Neutrophil (primary cell): ENCODE results near the gene CBLB.

ENCODE experiments used
- H3K27ac ChIP-seq: fragments of 200-600 bp; sonication (generic); 2 replicates; pipeline ENCODE4 v1.5.1; 2016; ENCODE audit warnings: mild to moderate bottlenecking, moderate library complexity
- H3K27me3 ChIP-seq: fragments of 200-600 bp; sonication (generic); 2 replicates; pipeline ENCODE4 v1.6.0; 2016; ENCODE audit warnings: mild to moderate bottlenecking
- H3K36me3 ChIP-seq: fragments of 200-600 bp; sonication (generic); 2 replicates; pipeline ENCODE4 v1.5.1; 2017
- H3K4me1 ChIP-seq, 2 experiments: fragments of 200-600 bp in 1 of 2; sonication (generic) in 1 of 2; 1 replicate in 1 of 2; 2 replicates in 1 of 2; pipeline versions ENCODE4 v1.5.1 to v1.6.1; 2013 to 2016; ENCODE audit warnings: low read depth in 1 of 2, low read length in 1 of 2, mild to moderate bottlenecking in 1 of 2, moderate library complexity in 1 of 2; ENCODE audit not compliant: control insufficient read depth in 1 of 2, insufficient read depth in 1 of 2
- H3K4me3 ChIP-seq, 2 experiments: fragments of 200-600 bp in 1 of 2; sonication (generic) in 1 of 2; 1 replicate in 1 of 2; 2 replicates in 1 of 2; pipeline ENCODE4 v1.5.1; 2013 to 2016; ENCODE audit warnings: low read depth in 1 of 2, low read length in 1 of 2, mild to moderate bottlenecking in 1 of 2, moderate library complexity in 1 of 2
- H3K9me3 ChIP-seq: fragments of 200-600 bp; sonication (generic); 2 replicates; pipeline ENCODE4 v1.5.1; 2016
- TF ChIP-seq, protein P1 (sequence below): fragments of 200-600 bp; sonication (generic); IDR thresholded peaks from 2 replicates; pipeline ENCODE4 v1.5.1; 2016; ENCODE audit warnings: antibody characterized with exemption

The CBLB gene

DNA sequence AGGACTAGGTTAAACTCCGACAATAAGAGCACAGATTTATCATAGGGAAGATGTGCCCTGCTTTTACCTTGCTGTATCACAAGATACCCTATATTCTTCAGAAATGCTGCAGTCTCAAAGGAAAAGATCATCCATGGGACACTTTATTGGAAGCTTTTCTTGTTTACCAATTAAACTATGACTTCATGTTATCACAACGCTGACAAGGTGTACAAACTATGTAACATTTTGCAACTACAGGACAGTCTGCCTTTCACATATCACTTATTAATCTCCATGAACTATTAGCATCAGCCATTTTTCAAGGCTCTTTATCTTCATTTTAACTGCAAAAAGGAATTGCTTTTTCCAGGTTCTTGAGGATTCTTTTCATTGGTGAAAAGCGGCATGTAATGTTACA is 34.0 kb downstream of the CBLB start:
- Histone ChIP-seq H3K4me3 (no peak overlapping the region), H3K9me3 (no peaks in the 10 kb centered on the region), H3K4me1 (no peaks in the 10 kb centered on the region), H3K36me3 (no peaks in the 10 kb centered on the region), H3K27me3 (no peaks in the 10 kb centered on the region), H3K27ac (no peak overlapping the region)
- TF ChIP-seq, protein P1, sequence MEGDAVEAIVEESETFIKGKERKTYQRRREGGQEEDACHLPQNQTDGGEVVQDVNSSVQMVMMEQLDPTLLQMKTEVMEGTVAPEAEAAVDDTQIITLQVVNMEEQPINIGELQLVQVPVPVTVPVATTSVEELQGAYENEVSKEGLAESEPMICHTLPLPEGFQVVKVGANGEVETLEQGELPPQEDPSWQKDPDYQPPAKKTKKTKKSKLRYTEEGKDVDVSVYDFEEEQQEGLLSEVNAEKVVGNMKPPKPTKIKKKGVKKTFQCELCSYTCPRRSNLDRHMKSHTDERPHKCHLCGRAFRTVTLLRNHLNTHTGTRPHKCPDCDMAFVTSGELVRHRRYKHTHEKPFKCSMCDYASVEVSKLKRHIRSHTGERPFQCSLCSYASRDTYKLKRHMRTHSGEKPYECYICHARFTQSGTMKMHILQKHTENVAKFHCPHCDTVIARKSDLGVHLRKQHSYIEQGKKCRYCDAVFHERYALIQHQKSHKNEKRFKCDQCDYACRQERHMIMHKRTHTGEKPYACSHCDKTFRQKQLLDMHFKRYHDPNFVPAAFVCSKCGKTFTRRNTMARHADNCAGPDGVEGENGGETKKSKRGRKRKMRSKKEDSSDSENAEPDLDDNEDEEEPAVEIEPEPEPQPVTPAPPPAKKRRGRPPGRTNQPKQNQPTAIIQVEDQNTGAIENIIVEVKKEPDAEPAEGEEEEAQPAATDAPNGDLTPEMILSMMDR = no peak

DNA sequence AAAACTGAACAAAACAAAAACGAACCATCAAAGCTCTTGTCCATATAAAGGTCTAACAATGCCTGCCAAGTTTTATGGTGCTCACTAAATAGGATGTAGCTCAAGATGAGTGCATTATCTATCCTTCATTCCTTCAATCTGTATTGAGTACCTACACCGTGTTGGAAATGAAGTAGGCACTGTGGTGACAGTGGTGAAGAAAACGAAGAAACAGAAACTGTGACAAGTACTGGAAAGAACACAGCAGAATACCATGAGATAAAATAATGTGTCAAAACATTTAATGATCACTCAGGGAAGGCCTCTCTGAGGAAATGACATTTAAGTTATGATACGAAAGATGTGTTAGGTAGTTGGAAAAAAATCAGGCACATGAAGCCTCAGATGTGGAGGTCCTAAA is 36.2 kb downstream of the CBLB start:
- H3K4me1 ChIP-seq = no peaks in the 10 kb centered on the region
- no peaks in the 10 kb centered on the region for H3K36me3 ChIP-seq
- no peak overlapping the region for H3K27ac ChIP-seq
- TF ChIP-seq, protein P1 = no peak
- no peaks in the 10 kb centered on the region for H3K9me3 ChIP-seq
- H3K4me3 ChIP-seq = no peak overlapping the region
- H3K27me3 ChIP-seq = no peaks in the 10 kb centered on the region

DNA sequence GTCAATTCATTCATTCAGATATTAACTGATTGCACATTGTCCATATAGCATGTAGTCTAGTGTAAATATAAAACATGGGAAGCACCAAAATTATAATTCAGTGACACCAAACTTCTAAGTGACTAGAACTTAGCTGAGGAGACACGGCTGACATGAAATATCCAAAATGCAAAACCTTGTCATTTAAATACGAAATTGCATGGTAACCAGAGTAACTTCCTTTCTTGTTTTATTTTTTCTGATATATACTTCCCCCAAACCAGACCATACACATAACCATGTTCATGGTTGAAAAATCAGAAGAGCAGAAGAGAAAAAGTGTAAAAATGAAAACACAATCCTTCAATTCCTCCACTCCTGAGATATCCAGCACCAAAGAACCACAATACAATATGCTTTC is 38.0 kb downstream of the CBLB start:
- Histone ChIP-seq H3K4me3 (no peak overlapping the region), H3K36me3 (no peaks in the 10 kb centered on the region), H3K27me3 (no peaks in the 10 kb centered on the region), H3K4me1 (no peaks in the 10 kb centered on the region), H3K9me3 (no peaks in the 10 kb centered on the region), H3K27ac (no peak overlapping the region)
- TF ChIP-seq, protein P1 = no peak

DNA sequence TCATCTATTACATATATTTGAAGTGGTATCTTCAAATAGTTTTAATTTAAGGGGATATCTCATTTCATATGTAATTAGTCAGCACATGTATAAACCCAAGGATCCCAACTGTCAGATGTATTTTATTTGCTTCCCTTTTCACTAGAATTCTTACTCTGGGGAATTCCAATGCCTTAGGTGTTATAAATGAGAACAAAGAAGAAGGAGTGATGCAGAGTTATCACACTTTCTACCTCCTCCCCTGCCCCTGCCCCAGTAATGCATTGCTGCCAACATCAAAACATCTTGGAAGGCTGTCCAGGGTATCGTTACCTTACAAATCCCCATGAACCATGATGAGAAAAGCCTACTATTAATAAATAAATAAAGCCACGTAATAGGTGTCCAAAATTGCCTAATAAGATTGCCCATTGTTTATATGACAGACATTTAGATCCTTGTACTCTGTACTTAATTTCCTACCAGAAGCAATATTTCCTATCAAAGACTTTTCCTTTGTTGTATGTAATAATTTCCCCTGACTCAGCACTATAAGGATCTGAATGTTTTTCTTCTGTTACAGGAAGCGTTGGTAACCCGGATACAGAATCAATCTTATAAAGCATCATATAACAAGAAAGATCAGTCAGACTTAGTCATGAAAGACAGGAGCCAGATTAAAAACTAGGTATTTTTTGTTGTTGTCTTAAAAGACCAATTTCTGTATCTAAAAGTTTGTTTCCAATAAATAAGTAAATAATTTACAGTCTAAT is 38.8 kb downstream of the CBLB start:
- Histone ChIP-seq H3K4me3 (no peak overlapping the region), H3K27ac (no peak overlapping the region)
- TF ChIP-seq, protein P1 = no peak

DNA sequence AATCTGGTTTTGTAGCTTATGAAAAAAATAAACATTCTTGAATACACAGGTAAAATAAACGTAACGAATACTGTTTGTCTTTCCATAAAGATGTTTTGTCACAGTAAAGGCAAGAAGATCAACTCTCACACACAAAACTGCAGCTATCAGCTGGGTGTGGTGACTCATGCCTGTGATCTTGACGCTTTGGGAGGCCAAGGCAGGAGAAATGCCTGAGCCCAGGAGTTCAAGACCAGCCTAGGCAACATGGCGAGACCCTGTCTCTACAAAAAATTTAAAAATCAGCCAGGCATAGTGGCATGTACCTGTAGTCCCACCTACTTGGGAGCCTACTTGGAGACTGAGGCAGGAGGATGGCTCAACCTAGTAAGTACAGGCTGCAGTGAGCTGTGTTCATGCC is 39.6 kb downstream of the CBLB start:
- no peaks in the 10 kb centered on the region for H3K36me3 ChIP-seq
- TF ChIP-seq, protein P1 = no peak
- no peak overlapping the region for H3K4me3 ChIP-seq
- no peaks in the 10 kb centered on the region for H3K9me3 ChIP-seq
- no peaks in the 10 kb centered on the region for H3K27me3 ChIP-seq
- no peak overlapping the region for H3K27ac ChIP-seq
- H3K4me1 ChIP-seq = no peaks in the 10 kb centered on the region

More for the DNA sequence above, 38.8 kb downstream of the CBLB start:
- no peaks in the 10 kb centered on the region for H3K4me1 ChIP-seq
- no peaks in the 10 kb centered on the region for H3K27me3 ChIP-seq
- H3K9me3 ChIP-seq = no peaks in the 10 kb centered on the region
- H3K36me3 ChIP-seq = no peaks in the 10 kb centered on the region
